Endothelial cell of umbilical vein (primary cell): ENCODE results near the gene DNAH1. TPM values are rescaled to one million over a fixed set of nuclear protein-coding genes. Genes with fewer than 3 reads are reported as not detected.

Experiments
- BruUV-seq: library from RNA; stranded (reverse); fragments of 400-500 nt; replicated peaks from 2 replicates; lab custom pipeline; 2021; lab: Mats Ljungman, UMichigan
- CTCF ChIA-PET: fragments of 300-600, 350-600 bp; sonication (Branson Sonifier 250); formaldehyde crosslinking; loops from one replicate; lab custom pipeline; 2021; ENCODE audit warnings: antibody characterized with exemption, inconsistent platforms; lab: Charles Lee
- POLR2A ChIA-PET: fragments of 300-600, 350-600 bp; sonication (Branson Sonifier 250); formaldehyde crosslinking; loops from one replicate; lab custom pipeline; 2021; ENCODE audit warnings: antibody characterized with exemption, inconsistent platforms; lab: Charles Lee
- DNase-seq: peaks from one replicate; pipeline ENCODE4 v3.0.0-alpha.2; 2011; ENCODE audit warnings: low read depth, low spot score
- FAIRE-seq: peaks from 2 replicates; lab custom pipeline; 2011; peaks lifted over from hg19 to GRCh38; lab: Jason Lieb, UNC
- H2AFZ ChIP-seq: 2 replicates; pipeline ENCODE4 v1.6.0; 2012; ENCODE audit warnings: low read depth, low read length, control low read depth, inconsistent platforms
- H3K27ac ChIP-seq: 2 replicates; pipeline ENCODE4 v1.5.1; 2011; ENCODE audit warnings: low read depth, mild to moderate bottlenecking, control low read depth, low read length, moderate library complexity; ENCODE audit not compliant: insufficient read depth
- H3K27me3 ChIP-seq, 2 experiments: 2 replicates each; pipeline versions ENCODE4 v1.6.0 to v1.6.1; 2011; ENCODE audit warnings: low read length in 2 of 2, mixed read lengths in 1 of 2; ENCODE audit not compliant: control insufficient read depth in 2 of 2, insufficient read depth in 2 of 2
- H3K36me3 ChIP-seq, 2 experiments: 2 replicates in 1 of 2; 3 replicates in 1 of 2; pipeline ENCODE4 v1.5.1; 2011; ENCODE audit warnings: low read length in 2 of 2, mild to moderate bottlenecking in 1 of 2, moderate library complexity in 1 of 2; ENCODE audit not compliant: control insufficient read depth in 2 of 2, insufficient read depth in 2 of 2; ENCODE audit errors: extremely low read depth in 1 of 2
- H3K4me1 ChIP-seq: 3 replicates; pipeline ENCODE4 v1.5.1; 2011; ENCODE audit warnings: mild to moderate bottlenecking, low read length; ENCODE audit not compliant: control insufficient read depth, insufficient read depth; ENCODE audit errors: extremely low read depth
- H3K4me2 ChIP-seq: 2 replicates; pipeline ENCODE4 v1.6.1; 2011; ENCODE audit warnings: low read length, control low read depth, mixed read lengths; ENCODE audit not compliant: insufficient read depth
- H3K4me3 ChIP-seq, 3 experiments: fragments of 200-600 bp in 1 of 3; sonication (generic), shearing (Covaris generic) in 1 of 3; replicated peaks in 1 of 3; 2 replicates each; pipeline ENCODE4 v1.5.1; 2011 to 2016; ENCODE audit warnings: control low read depth in 3 of 3, low read length in 3 of 3, mild to moderate bottlenecking in 2 of 3, inconsistent platforms in 1 of 3, low read depth in 1 of 3, moderate library complexity in 1 of 3; ENCODE audit not compliant: insufficient read depth in 1 of 3
- H3K79me2 ChIP-seq: 2 replicates; pipeline ENCODE4 v1.6.0; 2012; ENCODE audit warnings: low read length, inconsistent platforms; ENCODE audit not compliant: control insufficient read depth, insufficient read depth
- H3K9ac ChIP-seq: replicated peaks from 2 replicates; pipeline ENCODE3; 2011; ENCODE audit warnings: low read length, control low read depth; ENCODE audit not compliant: insufficient read depth; ENCODE audit errors: extremely low read depth
- H3K9me1 ChIP-seq: replicated peaks from 3 replicates; pipeline ENCODE4 v1.6.0; 2011; ENCODE audit warnings: mild to moderate bottlenecking, low read length; ENCODE audit not compliant: control insufficient read depth, insufficient read depth; ENCODE audit errors: extremely low read depth
- H3K9me3 ChIP-seq: replicated peaks from 2 replicates; pipeline ENCODE4 v1.5.1; 2012; ENCODE audit warnings: low read length, inconsistent platforms; ENCODE audit not compliant: control insufficient read depth, insufficient read depth
- H4K20me1 ChIP-seq: replicated peaks from 2 replicates; pipeline ENCODE3; 2011; ENCODE audit warnings: mild to moderate bottlenecking, low read length; ENCODE audit not compliant: control insufficient read depth, insufficient read depth; ENCODE audit errors: extremely low read depth
- CTCF ChIP-seq, 2 donors: IDR thresholded peaks; 1 replicate in 1 of 2; 2 replicates in 1 of 2; pipeline ENCODE4 v1.5.1; 2011; ENCODE audit warnings: low read length in 2 of 2, mild to moderate bottlenecking in 2 of 2, moderate library complexity in 2 of 2, control low read depth in 1 of 2, inconsistent platforms in 1 of 2, low read depth in 1 of 2; ENCODE audit not compliant: insufficient read depth in 1 of 2; ENCODE audit errors: extremely low read depth in 1 of 2
- EZH2 ChIP-seq: IDR thresholded peaks from 2 replicates; pipeline ENCODE4 v1.6.1; 2012; ENCODE audit warnings: borderline replicate concordance, low read depth, mild to moderate bottlenecking, moderate library complexity, low read length, inconsistent platforms; ENCODE audit not compliant: severe bottlenecking
- FOS ChIP-seq: IDR thresholded peaks from 2 replicates; pipeline ENCODE4 v1.6.1; 2011; ENCODE audit warnings: mild to moderate bottlenecking, low read length, moderate library complexity, borderline replicate concordance; ENCODE audit not compliant: insufficient read depth
- GATA2 ChIP-seq: IDR thresholded peaks from 2 replicates; pipeline ENCODE4 v1.7.0; 2011; ENCODE audit warnings: low read depth, mild to moderate bottlenecking, moderate library complexity, mixed read lengths, low read length; ENCODE audit not compliant: insufficient read length, insufficient read depth
- JUN ChIP-seq: IDR thresholded peaks from 2 replicates; pipeline ENCODE4 v1.6.1; 2011; ENCODE audit warnings: borderline replicate concordance, low read depth; ENCODE audit not compliant: insufficient read length, insufficient read depth
- MAX ChIP-seq: IDR thresholded peaks from 2 replicates; pipeline ENCODE4 v1.6.1; 2011; ENCODE audit not compliant: insufficient read depth, insufficient read length
- MYC ChIP-seq: IDR thresholded peaks from one replicate; pipeline ENCODE4 v1.6.1; 2011; ENCODE audit warnings: mild to moderate bottlenecking, low read depth, low read length
- POLR2A ChIP-seq: IDR thresholded peaks from 2 replicates; pipeline ENCODE4 v1.6.1; 2012; ENCODE audit warnings: low read depth, mild to moderate bottlenecking, control low read depth, low read length
- POLR2AphosphoS5 ChIP-seq: IDR thresholded peaks from 2 replicates; pipeline ENCODE4 v1.6.1; 2012; ENCODE audit warnings: low read depth, mild to moderate bottlenecking, control low read depth, low read length, moderate library complexity; ENCODE audit not compliant: insufficient read depth
- dilution Hi-C: fragments of 300-500 bp; cut with MboI; formaldehyde crosslinking; loops from one replicate; pipeline ENCODE4 v1.15.0; 2019; ENCODE audit warnings: low sequenced_read_pairs; ENCODE audit not compliant: extremely low pct_ligation_motif_present
- intact Hi-C: fragments of 100-400 bp; cut with micrococcal nuclease; formaldehyde crosslinking; loops from one replicate; pipeline ENCODE4 v1.10.0; 2022
- polyA plus RNA-seq, 4 experiments: library from polyadenylated mRNA; depleted of rRNA in 3 of 4; stranded (reverse) in 3 of 4; unstranded in 1 of 4; fragments of >200 nt; gene quantifications; 2 replicates each; pipeline versions ENCODE4 v1.2.1 to v1.2.3, GENCODE V29; 2011 to 2012; ENCODE audit warnings: missing spikeins in 1 of 4
- total RNA-seq: library from RNA; stranded (reverse); gene quantifications from 2 replicates; pipeline ENCODE4 v1.2.3, GENCODE V29; 2021

The DNAH1 gene
- total and polyA plus RNA-seq, 2 donors (not counting 3 experiments of a cell fraction or from before 2014, with no cell fraction given) = 5.8 to 6.0 TPM

- POLR2A ChIA-PET = no interaction called here
These were observed 126.5 kb downstream of the DNAH1 start for GRCh38 chr3:52442409-52443267.

More at GRCh38 chr3:52442409-52443267, 126.5 kb downstream of the DNAH1 start:
- FAIRE-seq = no peak
- dilution Hi-C loops = no loop called here
- TF ChIP-seq MAX = no peak
- no peak for TF ChIP-seq POLR2AphosphoS5
- TF ChIP-seq EZH2 = no peak
- TF ChIP-seq JUN = no peak
- TF ChIP-seq POLR2A = no peak
- TF ChIP-seq MYC = no peak
- TF ChIP-seq CTCF (IDR thresholded peaks at IDR 0.05; ENCODE audit: extremely low read depth in 1 of 2, insufficient read depth in 1 of 2, low read depth in 1 of 2, low read length in 2 of 2) = no peak
- no peak for TF ChIP-seq FOS
- TF ChIP-seq GATA2 = no peak
- no peak overlapping the region for H3K9ac ChIP-seq
- H3K4me2 ChIP-seq = no peak overlapping the region
- no peaks in the 10 kb centered on the region for H4K20me1 ChIP-seq
- peaks cover 0 to 15% of the 10 kb centered on the region in 2 experiments for H3K36me3 ChIP-seq
- no peaks in the 10 kb centered on the region for H3K9me3 ChIP-seq
- H3K4me1 ChIP-seq = peaks cover 5% of the 10 kb centered on the region
- H2AFZ ChIP-seq = no peak overlapping the region
- no TSS peak for BruUV-seq
- no peak overlapping the region for H3K4me3 ChIP-seq
- H3K9me1 ChIP-seq = no peaks in the 10 kb centered on the region
- intact Hi-C loops = no loop called here
- H3K27ac ChIP-seq = no peak overlapping the region
- CTCF ChIA-PET = interaction anchor here (1.0 to 1.7 kb wide), 3 partner anchors 14 to 30 kb away, joined by 3 to 12 read pairs (median 4); no protein-coding TSS in a partner anchor
- H3K27me3 ChIP-seq = no peaks in the 10 kb centered on the region
- H3K79me2 ChIP-seq = no peaks in the 10 kb centered on the region
- no peak for DNase-seq
